HEK293 (cell line): Measurements from ENCODE around the gene GIMD1.
"Not testable (repeated sequence)": the region's sequence is repeated elsewhere in the genome, so short reads cannot be mapped to it uniquely, and the experiment has no call there.

Source experiments
- CTCF ChIA-PET: fragments of 350-600 bp; formaldehyde crosslinking; extraction: SDS; loops from one replicate; lab custom pipeline; 2021; ENCODE audit warnings: antibody characterized with exemption; lab: Yijun Ruan, JAX
- POLR2A ChIA-PET: fragments of 300-600 bp; formaldehyde crosslinking; extraction: SDS; loops from one replicate; lab custom pipeline; 2020; ENCODE audit warnings: antibody characterized with exemption, inconsistent platforms; lab: Yijun Ruan, JAX
- H3K27ac ChIP-seq: fragments of 200-500 bp; sonication (Bioruptor generic); 2 replicates; pipeline ENCODE4 v1.5.1; 2014; ENCODE audit warnings: low read depth, low read length, control low read depth, inconsistent platforms; ENCODE audit errors: extremely low read depth
- H3K36me3 ChIP-seq, 2 experiments: fragments of 200-500 bp in 1 of 2; sonication (Bioruptor generic) in 1 of 2; 1 replicate in 1 of 2; 2 replicates in 1 of 2; pipeline ENCODE4 v1.5.1; 2014 to 2017; ENCODE audit warnings: inconsistent platforms in 2 of 2, low read length in 2 of 2; ENCODE audit not compliant: control insufficient read depth in 2 of 2, insufficient read depth in 1 of 2
- H3K4me1 ChIP-seq: fragments of 200-500 bp; sonication (Bioruptor generic); 2 replicates; pipeline ENCODE4 v1.5.1; 2014; ENCODE audit warnings: mild to moderate bottlenecking, low read length, inconsistent platforms; ENCODE audit not compliant: control insufficient read depth, insufficient read depth
- H3K4me3 ChIP-seq: 2 replicates; pipeline ENCODE4 v1.5.1; 2011; ENCODE audit warnings: low read depth, mild to moderate bottlenecking, control low read depth, low read length, moderate library complexity
- H3K9me3 ChIP-seq: fragments of 200-500 bp; sonication (Bioruptor generic); 2 replicates; pipeline ENCODE4 v1.5.1; 2014; ENCODE audit warnings: low read depth, low read length, inconsistent platforms; ENCODE audit not compliant: control insufficient read depth, insufficient read depth
- BCL11B ChIP-seq: fragments of 450-650 bp; formaldehyde crosslinking; IDR thresholded peaks from 2 replicates; pipeline ENCODE4 v1.5.1; 2016; ENCODE audit warnings: low read depth, missing biosample characterization, missing genetic modification characterization
- SETDB1 ChIP-seq: IDR thresholded peaks from one replicate; pipeline ENCODE4 v1.6.1; 2017; ENCODE audit warnings: mild to moderate bottlenecking, low read length, moderate library complexity, mixed read lengths; ENCODE audit not compliant: insufficient read length
- SP2 ChIP-seq: fragments of 450-650 bp; formaldehyde crosslinking; IDR thresholded peaks from 2 replicates; pipeline ENCODE4 v1.5.1; 2016; ENCODE audit warnings: missing biosample characterization, missing genetic modification characterization
- YY2 ChIP-seq: fragments of 450-650 bp; formaldehyde crosslinking; IDR thresholded peaks from 2 replicates; pipeline ENCODE4 v1.5.1; 2016; ENCODE audit warnings: missing biosample characterization, missing genetic modification characterization
- ZBTB26 ChIP-seq: fragments of 450-650 bp; formaldehyde crosslinking; optimal IDR thresholded peaks from 2 replicates; pipeline ENCODE3; 2016; ENCODE audit warnings: missing biosample characterization, mild to moderate bottlenecking, missing genetic modification characterization
- ZFP41 ChIP-seq: fragments of 450-650 bp; formaldehyde crosslinking; IDR thresholded peaks from 2 replicates; pipeline ENCODE4 v1.5.1; 2016; ENCODE audit warnings: missing biosample characterization, missing genetic modification characterization, borderline replicate concordance
- ZNF146 ChIP-seq: fragments of 450-650 bp; formaldehyde crosslinking; IDR thresholded peaks from 2 replicates; pipeline ENCODE4 v1.5.1; 2016; ENCODE audit warnings: missing biosample characterization, missing genetic modification characterization
- ZNF214 ChIP-seq: fragments of 450-650 bp; formaldehyde crosslinking; IDR thresholded peaks from 2 replicates; pipeline ENCODE4 v1.5.1; 2017; ENCODE audit warnings: missing biosample characterization, mild to moderate bottlenecking, missing genetic modification characterization, borderline replicate concordance
- ZNF223 ChIP-seq: fragments of 450-650 bp; formaldehyde crosslinking; IDR thresholded peaks from 2 replicates; pipeline ENCODE4 v1.5.1; 2016; ENCODE audit warnings: missing biosample characterization, missing genetic modification characterization
- ZNF239 ChIP-seq: fragments of 450-650 bp; formaldehyde crosslinking; IDR thresholded peaks from 2 replicates; pipeline ENCODE4 v1.5.1; 2016; ENCODE audit warnings: missing biosample characterization, missing genetic modification characterization
- ZNF324 ChIP-seq: fragments of 450-650 bp; formaldehyde crosslinking; IDR thresholded peaks from 2 replicates; pipeline ENCODE4 v1.5.1; 2016; ENCODE audit warnings: missing biosample characterization, missing genetic modification characterization
- ZNF366 ChIP-seq: fragments of 450-650 bp; formaldehyde crosslinking; conservative IDR thresholded peaks from 2 replicates; pipeline ENCODE4 v1.5.1; 2016; ENCODE audit warnings: missing biosample characterization, missing genetic modification characterization
- ZNF473 ChIP-seq: fragments of 450-650 bp; formaldehyde crosslinking; IDR thresholded peaks from 2 replicates; pipeline ENCODE4 v1.5.1; 2017; ENCODE audit warnings: missing biosample characterization, missing genetic modification characterization
- ZNF529 ChIP-seq: fragments of 450-650 bp; formaldehyde crosslinking; IDR thresholded peaks from 2 replicates; pipeline ENCODE4 v1.5.1; 2017; ENCODE audit warnings: missing genetic modification characterization, missing biosample characterization; ENCODE audit not compliant: insufficient replicate concordance
- ZNF558 ChIP-seq: fragments of 450-650 bp; formaldehyde crosslinking; IDR thresholded peaks from 2 replicates; pipeline ENCODE4 v1.5.1; 2016; ENCODE audit warnings: missing biosample characterization, missing genetic modification characterization
- ZNF610 ChIP-seq: fragments of 450-650 bp; formaldehyde crosslinking; IDR thresholded peaks from 2 replicates; pipeline ENCODE4 v1.5.1; 2016; ENCODE audit warnings: missing biosample characterization, missing genetic modification characterization, borderline replicate concordance
- ZNF626 ChIP-seq: fragments of 450-650 bp; sonication (Bioruptor Pico); formaldehyde crosslinking; IDR thresholded peaks from 2 replicates; pipeline ENCODE4 v1.5.1; 2018; ENCODE audit warnings: missing biosample characterization, missing genetic modification characterization, inconsistent platforms
- ZNF707 ChIP-seq: fragments of 450-650 bp; formaldehyde crosslinking; IDR thresholded peaks from 2 replicates; pipeline ENCODE4 v1.5.1; 2016; ENCODE audit warnings: missing biosample characterization, missing genetic modification characterization
- ZNF791 ChIP-seq: fragments of 450-650 bp; formaldehyde crosslinking; IDR thresholded peaks from 2 replicates; pipeline ENCODE4 v1.5.1; 2016; ENCODE audit warnings: missing biosample characterization, missing genetic modification characterization
- ZXDB ChIP-seq: fragments of 450-650 bp; formaldehyde crosslinking; IDR thresholded peaks from 2 replicates; pipeline ENCODE4 v1.5.1; 2016; ENCODE audit warnings: missing biosample characterization, missing genetic modification characterization
- TF ChIP-seq, protein P1 (sequence below): fragments of 450-650 bp; IDR thresholded peaks from 2 replicates; pipeline ENCODE4 v1.5.1; 2018; ENCODE audit warnings: missing biosample characterization, mild to moderate bottlenecking, missing genetic modification characterization
- TF ChIP-seq, protein P2 (sequence below): fragments of 450-650 bp; formaldehyde crosslinking; IDR thresholded peaks from 2 replicates; pipeline ENCODE4 v1.5.1; 2016; ENCODE audit warnings: missing biosample characterization, missing genetic modification characterization
- TF ChIP-seq, protein P3 (sequence below): fragments of 450-650 bp; formaldehyde crosslinking; IDR thresholded peaks from 2 replicates; pipeline ENCODE4 v1.5.1; 2016; ENCODE audit warnings: missing biosample characterization, missing genetic modification characterization
- TF ChIP-seq, protein P4 (sequence below): fragments of 450-650 bp; formaldehyde crosslinking; IDR thresholded peaks from 2 replicates; pipeline ENCODE4 v1.5.1; 2016; ENCODE audit warnings: missing biosample characterization, missing genetic modification characterization

Gene GIMD1

GRCh38 chr4:106398898-106399297, 30.3 kb upstream of the GIMD1 start:
- H3K4me1 ChIP-seq, POLR2A ChIA-PET, H3K4me3 ChIP-seq, H3K9me3 ChIP-seq, CTCF ChIA-PET, H3K27ac ChIP-seq, H3K36me3 ChIP-seq: not testable (repeated sequence)
- TF ChIP-seq ZNF558 (tag by site-specific recombination) = peak; percentile 92

GRCh38 chr4:106395582-106395981, 27.0 kb upstream of the GIMD1 start:
- Histone ChIP-seq H3K27ac (no peak overlapping the region), H3K4me1 (no peaks in the 10 kb centered on the region), H3K9me3 (no peaks in the 10 kb centered on the region), H3K4me3 (no peak overlapping the region), H3K36me3 (no peaks in the 10 kb centered on the region)
- ChIA-PET POLR2A (no interaction called here), CTCF (no interaction called here)
- TF ChIP-seq SETDB1 = peak; percentile 75
- TF ChIP-seq ZNF791 (tag by site-specific recombination) = peak; percentile 94
- TF ChIP-seq ZNF146 (tag by site-specific recombination) = no peak

- Histone ChIP-seq H3K4me1 (no peaks in the 10 kb centered on the region), H3K4me3 (no peak overlapping the region), H3K27ac (no peak overlapping the region), H3K9me3 (no peaks in the 10 kb centered on the region), H3K36me3 (no peaks in the 10 kb centered on the region)
- TF ChIP-seq, protein P1, sequence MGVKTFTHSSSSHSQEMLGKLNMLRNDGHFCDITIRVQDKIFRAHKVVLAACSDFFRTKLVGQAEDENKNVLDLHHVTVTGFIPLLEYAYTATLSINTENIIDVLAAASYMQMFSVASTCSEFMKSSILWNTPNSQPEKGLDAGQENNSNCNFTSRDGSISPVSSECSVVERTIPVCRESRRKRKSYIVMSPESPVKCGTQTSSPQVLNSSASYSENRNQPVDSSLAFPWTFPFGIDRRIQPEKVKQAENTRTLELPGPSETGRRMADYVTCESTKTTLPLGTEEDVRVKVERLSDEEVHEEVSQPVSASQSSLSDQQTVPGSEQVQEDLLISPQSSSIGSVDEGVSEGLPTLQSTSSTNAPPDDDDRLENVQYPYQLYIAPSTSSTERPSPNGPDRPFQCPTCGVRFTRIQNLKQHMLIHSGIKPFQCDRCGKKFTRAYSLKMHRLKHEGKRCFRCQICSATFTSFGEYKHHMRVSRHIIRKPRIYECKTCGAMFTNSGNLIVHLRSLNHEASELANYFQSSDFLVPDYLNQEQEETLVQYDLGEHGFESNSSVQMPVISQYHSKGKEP (tag by site-specific recombination) = no peak
- TF ChIP-seq ZXDB (no peak), ZNF529 (no peak), ZNF223 (tag by site-specific recombination) (no peak), ZNF324 (tag by site-specific recombination) (no peak), BCL11B (tag by site-specific recombination) (no peak), ZNF626 (tag by site-specific recombination) (no peak), ZNF366 (tag by site-specific recombination) (no peak), ZNF239 (no peak), ZNF473 (tag by site-specific recombination) (no peak), ZNF214 (tag by site-specific recombination) (no peak), ZFP41 (tag by site-specific recombination) (no peak)
- TF ChIP-seq, protein P2, sequence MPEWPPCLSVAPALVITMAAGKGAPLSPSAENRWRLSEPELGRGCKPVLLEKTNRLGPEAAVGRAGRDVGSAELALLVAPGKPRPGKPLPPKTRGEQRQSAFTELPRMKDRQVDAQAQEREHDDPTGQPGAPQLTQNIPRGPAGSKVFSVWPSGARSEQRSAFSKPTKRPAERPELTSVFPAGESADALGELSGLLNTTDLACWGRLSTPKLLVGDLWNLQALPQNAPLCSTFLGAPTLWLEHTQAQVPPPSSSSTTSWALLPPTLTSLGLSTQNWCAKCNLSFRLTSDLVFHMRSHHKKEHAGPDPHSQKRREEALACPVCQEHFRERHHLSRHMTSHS (tag by site-specific recombination) = no peak
- CTCF ChIA-PET = no interaction called here
- POLR2A ChIA-PET = no interaction called here
Measured at GRCh38 chr4:106385853-106386393, 17.3 kb upstream of the GIMD1 start.

- Histone ChIP-seq H3K4me1 (no peaks in the 10 kb centered on the region), H3K4me3 (no peak overlapping the region), H3K27ac (no peak overlapping the region), H3K9me3 (no peaks in the 10 kb centered on the region), H3K36me3 (no peaks in the 10 kb centered on the region)
- POLR2A ChIA-PET = no interaction called here
- CTCF ChIA-PET = no interaction called here
- TF ChIP-seq YY2 (tag by site-specific recombination) (no peak), SP2 (no peak), ZNF707 (tag by site-specific recombination) (no peak), ZBTB26 (tag by site-specific recombination) (no peak), ZNF610 (tag by site-specific recombination) (no peak)
- TF ChIP-seq, protein P3, sequence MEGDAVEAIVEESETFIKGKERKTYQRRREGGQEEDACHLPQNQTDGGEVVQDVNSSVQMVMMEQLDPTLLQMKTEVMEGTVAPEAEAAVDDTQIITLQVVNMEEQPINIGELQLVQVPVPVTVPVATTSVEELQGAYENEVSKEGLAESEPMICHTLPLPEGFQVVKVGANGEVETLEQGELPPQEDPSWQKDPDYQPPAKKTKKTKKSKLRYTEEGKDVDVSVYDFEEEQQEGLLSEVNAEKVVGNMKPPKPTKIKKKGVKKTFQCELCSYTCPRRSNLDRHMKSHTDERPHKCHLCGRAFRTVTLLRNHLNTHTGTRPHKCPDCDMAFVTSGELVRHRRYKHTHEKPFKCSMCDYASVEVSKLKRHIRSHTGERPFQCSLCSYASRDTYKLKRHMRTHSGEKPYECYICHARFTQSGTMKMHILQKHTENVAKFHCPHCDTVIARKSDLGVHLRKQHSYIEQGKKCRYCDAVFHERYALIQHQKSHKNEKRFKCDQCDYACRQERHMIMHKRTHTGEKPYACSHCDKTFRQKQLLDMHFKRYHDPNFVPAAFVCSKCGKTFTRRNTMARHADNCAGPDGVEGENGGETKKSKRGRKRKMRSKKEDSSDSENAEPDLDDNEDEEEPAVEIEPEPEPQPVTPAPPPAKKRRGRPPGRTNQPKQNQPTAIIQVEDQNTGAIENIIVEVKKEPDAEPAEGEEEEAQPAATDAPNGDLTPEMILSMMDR (tag by site-specific recombination) = no peak
- TF ChIP-seq, protein P4, sequence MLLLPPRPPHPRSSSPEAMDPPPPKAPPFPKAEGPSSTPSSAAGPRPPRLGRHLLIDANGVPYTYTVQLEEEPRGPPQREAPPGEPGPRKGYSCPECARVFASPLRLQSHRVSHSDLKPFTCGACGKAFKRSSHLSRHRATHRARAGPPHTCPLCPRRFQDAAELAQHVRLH (tag by site-specific recombination) = no peak
Measured at GRCh38 chr4:106384878-106385277, 16.3 kb upstream of the GIMD1 start.
